Erythroblast (primary cell): Measurements from ENCODE around the gene LRP5.

Experiments used
- GATA1 ChIP-seq: IDR thresholded peaks from 2 replicates; pipeline ENCODE4 v1.6.1; 2011; ENCODE audit warnings: low read depth, mild to moderate bottlenecking, control low read depth, low read length, moderate library complexity
- POLR2A ChIP-seq: IDR thresholded peaks from 2 replicates; pipeline ENCODE4 v1.6.1; 2011; ENCODE audit warnings: mild to moderate bottlenecking, low read length

- TF ChIP-seq POLR2A (no peak), GATA1 (no peak)
These were observed 147.7 kb downstream of the LRP5 start for GRCh38 chr11:68459886-68460740.
